H1 (cell line): ENCODE measurements around the gene PPP3R2. TPM values are rescaled to one million over a fixed set of nuclear protein-coding genes. Genes with fewer than 3 reads are reported as not detected.

Experiments
- CTCF ChIA-PET: fragments of 300-600 bp; sonication (Branson Sonifier 250); formaldehyde crosslinking; loops from one replicate; lab custom pipeline; 2021; ENCODE audit not compliant: partially characterized antibody; lab: Charles Lee
- POLR2A ChIA-PET: fragments of 300-600 bp; sonication (Branson Sonifier 250); formaldehyde crosslinking; loops from one replicate; lab custom pipeline; 2021; ENCODE audit warnings: inconsistent platforms; ENCODE audit not compliant: partially characterized antibody; lab: Charles Lee
- DNase-seq, 2 experiments: peaks; one replicate each; pipeline versions ENCODE4 v3.0.0 to v3.0.0-alpha.2; 2010 to 2022; ENCODE audit warnings: low spot score in 2 of 2, low read depth in 1 of 2, mixed read lengths in 1 of 2
- FAIRE-seq: peaks from 2 replicates; lab custom pipeline; 2011; peaks lifted over from hg19 to GRCh38; lab: Jason Lieb, UNC
- H2AFZ ChIP-seq: 2 replicates; pipeline ENCODE4 v1.8.1; 2012; ENCODE audit warnings: low read length, inconsistent platforms
- H2AK5ac ChIP-seq: 2 replicates; pipeline ENCODE4 v1.6.1; 2013; ENCODE audit warnings: low read depth, low read length
- H2BK120ac ChIP-seq: replicated peaks from 2 replicates; pipeline ENCODE3; 2013; ENCODE audit warnings: low read depth, low read length, inconsistent platforms
- H2BK12ac ChIP-seq: 2 replicates; pipeline ENCODE4 v1.6.1; 2013; ENCODE audit warnings: low read depth, low read length
- H2BK15ac ChIP-seq: 2 replicates; pipeline ENCODE4 v1.6.1; 2013; ENCODE audit warnings: low read length
- H2BK20ac ChIP-seq: 2 replicates; pipeline ENCODE4 v1.6.1; 2013; ENCODE audit warnings: low read length
- H2BK5ac ChIP-seq: 2 replicates; pipeline ENCODE4 v1.6.1; 2013; ENCODE audit warnings: low read depth, low read length
- H3K14ac ChIP-seq: 2 replicates; pipeline ENCODE4 v1.6.1; 2013; ENCODE audit warnings: inconsistent platforms; ENCODE audit not compliant: insufficient read length
- H3K18ac ChIP-seq: 2 replicates; pipeline ENCODE4 v1.6.1; 2013; ENCODE audit warnings: low read length; ENCODE audit errors: extremely low read depth
- H3K23ac ChIP-seq: 2 replicates; pipeline ENCODE4 v1.6.1; 2013; ENCODE audit warnings: inconsistent platforms; ENCODE audit not compliant: insufficient read length
- H3K23me2 ChIP-seq: 2 replicates; pipeline ENCODE4 v1.6.1; 2013; ENCODE audit warnings: low read depth, low read length
- H3K27ac ChIP-seq: 2 replicates; pipeline ENCODE4 v1.6.1; 2011; ENCODE audit warnings: low read depth, low read length, inconsistent platforms
- H3K27me3 ChIP-seq, 4 experiments: replicated peaks in 1 of 4; 1 replicate in 1 of 4; 2 replicates in 3 of 4; pipeline versions ENCODE4 v1.6.1 to v1.8.1; 2011 to 2013; ENCODE audit warnings: low read length in 3 of 4, mild to moderate bottlenecking in 3 of 4, inconsistent platforms in 2 of 4, mixed read lengths in 2 of 4, moderate library complexity in 1 of 4; ENCODE audit not compliant: control insufficient read depth in 3 of 4, insufficient read depth in 3 of 4; ENCODE audit errors: extremely low read depth in 1 of 4
- H3K36me3 ChIP-seq, 4 experiments: 2 replicates each; pipeline versions ENCODE4 v1.6.1 to v1.8.1; 2011 to 2013; ENCODE audit warnings: mild to moderate bottlenecking in 4 of 4, low read length in 3 of 4, moderate library complexity in 2 of 4, control low read depth in 1 of 4, inconsistent platforms in 1 of 4; ENCODE audit not compliant: insufficient read depth in 4 of 4, control insufficient read depth in 2 of 4
- H3K4ac ChIP-seq: replicated peaks from 2 replicates; pipeline ENCODE3; 2013; ENCODE audit warnings: low read length, low read depth, mixed read lengths, inconsistent platforms; ENCODE audit not compliant: insufficient read length
- H3K4me1 ChIP-seq, 4 experiments: replicated peaks in 1 of 4; 1 replicate in 1 of 4; 2 replicates in 3 of 4; pipeline versions ENCODE4 v1.6.1 to v1.8.1; 2011 to 2013; ENCODE audit warnings: low read length in 3 of 4, inconsistent platforms in 2 of 4, mixed read lengths in 1 of 4; ENCODE audit not compliant: insufficient read depth in 4 of 4, control insufficient read depth in 3 of 4
- H3K4me2 ChIP-seq, 2 experiments: 2 replicates each; pipeline versions ENCODE4 v1.6.1 to v1.8.1; 2011 to 2013; ENCODE audit warnings: low read depth in 2 of 2, low read length in 2 of 2, control low read depth in 1 of 2, inconsistent platforms in 1 of 2, mild to moderate bottlenecking in 1 of 2; ENCODE audit not compliant: insufficient read depth in 1 of 2
- H3K4me3 ChIP-seq, 4 experiments: fragments of 200-600, 300-600 bp in 1 of 4; sonication (generic), shearing (Covaris generic), sonication (Bioruptor Twin) in 1 of 4; 2 replicates each; pipeline versions ENCODE4 v1.5.1 to v1.8.1; 2011 to 2016; ENCODE audit warnings: low read length in 4 of 4, low read depth in 3 of 4, control low read depth in 2 of 4, inconsistent platforms in 2 of 4, mild to moderate bottlenecking in 2 of 4, mixed read lengths in 1 of 4, moderate library complexity in 1 of 4; ENCODE audit not compliant: insufficient read depth in 2 of 4; ENCODE audit errors: extremely low read depth in 1 of 4
- H3K56ac ChIP-seq: replicated peaks from 2 replicates; pipeline ENCODE3; 2013; ENCODE audit warnings: low read depth, mild to moderate bottlenecking, mixed read lengths, low read length, inconsistent platforms; ENCODE audit not compliant: insufficient read length
- H3K79me1 ChIP-seq: 2 replicates; pipeline ENCODE4 v1.6.1; 2013; ENCODE audit warnings: low read depth, low read length, control low read depth
- H3K79me2 ChIP-seq, 2 experiments: 2 replicates each; pipeline versions ENCODE4 v1.6.1 to v1.8.1; 2012 to 2013; ENCODE audit warnings: low read length in 2 of 2, mild to moderate bottlenecking in 2 of 2, inconsistent platforms in 1 of 2; ENCODE audit not compliant: insufficient read depth in 2 of 2, control insufficient read depth in 1 of 2
- H3K9ac ChIP-seq, 4 experiments: replicated peaks in 1 of 4; 1 replicate in 1 of 4; 2 replicates in 3 of 4; pipeline versions ENCODE4 v1.6.1 to v1.8.1; 2011 to 2013; ENCODE audit warnings: low read depth in 3 of 4, low read length in 3 of 4, control low read depth in 2 of 4, mild to moderate bottlenecking in 2 of 4, moderate library complexity in 2 of 4, inconsistent platforms in 1 of 4; ENCODE audit errors: extremely low read depth in 1 of 4
- H3K9me3 ChIP-seq, 2 experiments: 2 replicates each; pipeline versions ENCODE4 v1.6.1 to v1.8.1; 2012 to 2013; ENCODE audit warnings: mild to moderate bottlenecking in 2 of 2, moderate library complexity in 2 of 2, control low read depth in 1 of 2, inconsistent platforms in 1 of 2, low read depth in 1 of 2, low read length in 1 of 2, mixed read lengths in 1 of 2; ENCODE audit not compliant: insufficient read depth in 2 of 2
- H4K20me1 ChIP-seq, 2 experiments: replicated peaks in 1 of 2; 2 replicates each; pipeline versions ENCODE3 to v1.8.1; 2011 to 2013; ENCODE audit warnings: inconsistent platforms in 2 of 2, low read length in 2 of 2, mild to moderate bottlenecking in 1 of 2; ENCODE audit not compliant: insufficient read depth in 2 of 2, control insufficient read depth in 1 of 2
- H4K5ac ChIP-seq: 2 replicates; pipeline ENCODE4 v1.6.1; 2013; ENCODE audit warnings: low read length, low read depth, mixed read lengths, inconsistent platforms; ENCODE audit not compliant: insufficient read length
- H4K8ac ChIP-seq: 2 replicates; pipeline ENCODE4 v1.8.0; 2013; ENCODE audit warnings: mild to moderate bottlenecking, moderate library complexity, low read length, inconsistent platforms; ENCODE audit not compliant: insufficient read depth; ENCODE audit errors: extremely low read depth
- H4K91ac ChIP-seq: replicated peaks from 2 replicates; pipeline ENCODE3; 2013; ENCODE audit warnings: low read length, mixed read lengths, inconsistent platforms; ENCODE audit not compliant: insufficient read length
- CEBPB ChIP-seq: IDR thresholded peaks from 2 replicates; pipeline ENCODE4 v1.6.1; 2012; ENCODE audit warnings: low read depth, low read length
- CREB1 ChIP-seq: IDR thresholded peaks from 2 replicates; pipeline ENCODE4 v1.6.1; 2012; ENCODE audit warnings: inconsistent platforms
- FOSL1 ChIP-seq: IDR thresholded peaks from 2 replicates; pipeline ENCODE4 v1.6.1; 2011; ENCODE audit warnings: mild to moderate bottlenecking, low read depth, low read length, moderate library complexity; ENCODE audit not compliant: insufficient read depth
- RBBP5 ChIP-seq: IDR thresholded peaks from 2 replicates; pipeline ENCODE4 v1.7.1; 2012; ENCODE audit warnings: low read depth, mild to moderate bottlenecking, inconsistent platforms, low read length, moderate library complexity, borderline replicate concordance
- SP1 ChIP-seq: IDR thresholded peaks from 2 replicates; pipeline ENCODE4 v1.6.1; 2011; ENCODE audit warnings: low read depth, low read length
- SP2 ChIP-seq: IDR thresholded peaks from 2 replicates; pipeline ENCODE4 v1.6.1; 2012; ENCODE audit warnings: mild to moderate bottlenecking, low read length, inconsistent platforms
- WGBS, 2 experiments: shearing (Covaris generic) in 1 of 2; methylation state at CpG; one replicate each; pipeline versions ENCODE4 v1.1.6 to v1.1.7; 2013 to 2015; ENCODE audit warnings: low lambda C conversion rate in 2 of 2, mixed read lengths in 2 of 2, inconsistent platforms in 1 of 2, low coverage in 1 of 2, missing lambda C conversion rate in 1 of 2; ENCODE audit not compliant: insufficient replicate concordance in 2 of 2, insufficient coverage in 1 of 2, insufficient read length in 1 of 2; ENCODE audit errors: extremely low coverage in 1 of 2, missing lambda C conversion rate in 1 of 2; 5-methylcytosine and 5-hydroxymethylcytosine counted together
- polyA plus RNA-seq, 7 experiments: library from polyadenylated mRNA; depleted of rRNA in 3 of 7; stranded (reverse) in 5 of 7; unstranded in 2 of 7; fragments of >200 nt in 5 of 7; fragments of 200-250 nt in 2 of 7; gene quantifications; 1 replicate in 5 of 7; 2 replicates in 1 of 7; 4 replicates in 1 of 7; pipeline versions ENCODE4 v1.2.1 to v1.2.3, GENCODE V29; 2011 to 2013; ENCODE audit warnings: missing spikeins in 2 of 7, mixed read lengths in 2 of 7
- total RNA-seq: library from RNA; stranded (reverse); fragmentation: NEBNext Ultra II Directional; extraction: Animal tissue kit (Norgen Biotek cat#: 25700); gene quantifications from 2 replicates; pipeline ENCODE4 v1.2.1, GENCODE V29; 2021
- TF ChIP-seq, protein P1 (sequence below): IDR thresholded peaks from 2 replicates; pipeline ENCODE4 v1.6.1; 2011; ENCODE audit warnings: low read length, improper control_type of control experiment

Gene PPP3R2
- total and polyA plus RNA-seq, 2 of the 8 experiments (the other 6 are each of a cell fraction or from before 2014, with no cell fraction given): not detected

DNA sequence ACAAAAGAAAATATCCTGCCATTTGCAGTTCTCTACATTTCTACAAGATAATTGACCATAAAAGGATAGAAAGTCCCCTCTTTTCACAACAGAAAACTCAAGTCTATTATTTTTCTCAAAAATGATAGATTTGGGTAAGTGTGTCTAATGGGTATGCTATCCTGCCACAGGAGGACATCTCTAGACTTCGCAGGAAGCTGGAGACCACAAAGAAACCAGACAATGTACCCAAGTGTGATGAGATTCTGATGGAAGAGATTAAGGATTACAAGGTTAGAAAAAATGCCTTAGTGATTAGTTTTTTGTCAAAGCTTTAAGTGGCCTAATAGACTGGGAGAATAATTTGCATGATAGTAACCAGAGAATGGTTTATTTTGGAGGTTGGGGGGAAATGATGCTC lies 33.0 kb downstream of the PPP3R2 start:
- Histone ChIP-seq H2BK5ac (no peak overlapping the region), H3K79me1 (no peaks in the 10 kb centered on the region), H3K56ac (no peak overlapping the region), H4K20me1 (peaks cover 0 to 4% of the 10 kb centered on the region in 2 experiments), H3K36me3 (peaks cover 4 to 58% (median 39%) of the 10 kb centered on the region in 4 experiments; a peak in 7 of 8 replicates), H4K91ac (no peak overlapping the region), H2BK120ac (no peak overlapping the region), H3K79me2 (0 out of 4 replicates have a peak, but pooled peaks cover 0 to 3% of the 10 kb centered on the region in 2 experiments), H2BK15ac (no peak overlapping the region), H3K4me3 (no peak overlapping the region), H3K18ac (no peak overlapping the region), H3K27me3 (no peaks in the 10 kb centered on the region), H3K4ac (no peak overlapping the region), H3K9me3 (no peaks in the 10 kb centered on the region), H3K27ac (no peak overlapping the region), H3K4me2 (no peak overlapping the region), H3K9ac (no peak overlapping the region), H2BK12ac (no peak overlapping the region), H4K8ac (no peak overlapping the region), H2AK5ac (no peak overlapping the region), H2AFZ (no peak overlapping the region), H3K14ac (no peak overlapping the region), H3K23ac (no peak overlapping the region), H4K5ac (no peak overlapping the region), H3K4me1 (no peaks in the 10 kb centered on the region), H3K23me2 (no peaks in the 10 kb centered on the region), H2BK20ac (no peak overlapping the region)
- 82% methylated on average over 1 of the region's 1 CpG; no CpG with 5 or more reads in 1 of the 2 experiments for WGBS, 2 experiments
- CTCF ChIA-PET: interaction anchor here (1.7 kb wide), 1 partner anchor 103 kb away, joined by 7 read pairs; no protein-coding TSS in a partner anchor
- POLR2A ChIA-PET: interaction anchor here (1.3 kb wide), 1 partner anchor 18 kb away, joined by 3 read pairs; no protein-coding TSS in a partner anchor
- TF ChIP-seq CREB1 (no peak), RBBP5 (no peak), FOSL1 (no peak), SP2 (no peak), SP1 (no peak), CEBPB (no peak)
- TF ChIP-seq, protein P1, sequence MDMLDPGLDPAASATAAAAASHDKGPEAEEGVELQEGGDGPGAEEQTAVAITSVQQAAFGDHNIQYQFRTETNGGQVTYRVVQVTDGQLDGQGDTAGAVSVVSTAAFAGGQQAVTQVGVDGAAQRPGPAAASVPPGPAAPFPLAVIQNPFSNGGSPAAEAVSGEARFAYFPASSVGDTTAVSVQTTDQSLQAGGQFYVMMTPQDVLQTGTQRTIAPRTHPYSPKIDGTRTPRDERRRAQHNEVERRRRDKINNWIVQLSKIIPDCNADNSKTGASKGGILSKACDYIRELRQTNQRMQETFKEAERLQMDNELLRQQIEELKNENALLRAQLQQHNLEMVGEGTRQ: no peak
- no peak for FAIRE-seq
- no peak for DNase-seq
